Measurements from ENCODE around the gene PHETA1. TPM values are rescaled to one million over a fixed set of nuclear protein-coding genes. Genes with fewer than 3 reads are reported as not detected.

PHETA1 gene
- total and polyA plus RNA-seq, 2 of the 13 experiments (the other 11 are each of a cell fraction or from before 2014, with no cell fraction given) = 11.3 to 20.8 TPM

DNA sequence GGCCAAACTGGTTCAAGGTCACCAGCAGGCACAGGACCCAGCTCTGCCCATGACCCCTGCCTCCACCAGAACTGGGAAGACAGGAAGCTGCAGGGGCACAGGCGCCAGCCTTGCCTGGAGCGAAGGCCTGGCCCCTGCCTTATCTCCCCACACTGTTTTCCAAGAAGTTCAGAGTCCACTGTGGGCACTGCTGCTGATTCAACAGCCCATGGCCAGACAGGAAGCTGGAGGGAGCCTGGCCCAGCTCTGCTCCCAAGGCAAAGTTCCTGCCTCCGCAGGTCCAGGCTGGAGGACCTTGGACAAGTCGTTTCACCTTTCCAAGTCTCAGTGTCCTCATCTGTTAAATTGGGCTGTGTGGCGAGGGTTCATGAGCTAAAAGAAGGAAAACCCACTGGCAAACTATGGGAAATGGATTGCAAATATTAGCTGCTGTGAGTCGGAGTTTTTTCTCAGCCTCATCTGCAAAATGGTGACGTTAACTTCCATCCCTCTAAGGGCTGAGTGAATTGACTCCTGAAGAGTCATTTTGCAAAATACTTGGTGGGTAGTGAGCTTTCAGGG, 1.2 kb downstream of the PHETA1 start (continued):
- TF ChIP-seq, protein P1, sequence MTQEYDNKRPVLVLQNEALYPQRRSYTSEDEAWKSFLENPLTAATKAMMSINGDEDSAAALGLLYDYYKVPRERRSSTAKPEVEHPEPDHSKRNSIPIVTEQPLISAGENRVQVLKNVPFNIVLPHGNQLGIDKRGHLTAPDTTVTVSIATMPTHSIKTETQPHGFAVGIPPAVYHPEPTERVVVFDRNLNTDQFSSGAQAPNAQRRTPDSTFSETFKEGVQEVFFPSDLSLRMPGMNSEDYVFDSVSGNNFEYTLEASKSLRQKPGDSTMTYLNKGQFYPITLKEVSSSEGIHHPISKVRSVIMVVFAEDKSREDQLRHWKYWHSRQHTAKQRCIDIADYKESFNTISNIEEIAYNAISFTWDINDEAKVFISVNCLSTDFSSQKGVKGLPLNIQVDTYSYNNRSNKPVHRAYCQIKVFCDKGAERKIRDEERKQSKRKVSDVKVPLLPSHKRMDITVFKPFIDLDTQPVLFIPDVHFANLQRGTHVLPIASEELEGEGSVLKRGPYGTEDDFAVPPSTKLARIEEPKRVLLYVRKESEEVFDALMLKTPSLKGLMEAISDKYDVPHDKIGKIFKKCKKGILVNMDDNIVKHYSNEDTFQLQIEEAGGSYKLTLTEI (CRISPR knock-in tag; conservative IDR thresholded peaks at IDR 0.05) = no peak
- TF ChIP-seq, protein P2, sequence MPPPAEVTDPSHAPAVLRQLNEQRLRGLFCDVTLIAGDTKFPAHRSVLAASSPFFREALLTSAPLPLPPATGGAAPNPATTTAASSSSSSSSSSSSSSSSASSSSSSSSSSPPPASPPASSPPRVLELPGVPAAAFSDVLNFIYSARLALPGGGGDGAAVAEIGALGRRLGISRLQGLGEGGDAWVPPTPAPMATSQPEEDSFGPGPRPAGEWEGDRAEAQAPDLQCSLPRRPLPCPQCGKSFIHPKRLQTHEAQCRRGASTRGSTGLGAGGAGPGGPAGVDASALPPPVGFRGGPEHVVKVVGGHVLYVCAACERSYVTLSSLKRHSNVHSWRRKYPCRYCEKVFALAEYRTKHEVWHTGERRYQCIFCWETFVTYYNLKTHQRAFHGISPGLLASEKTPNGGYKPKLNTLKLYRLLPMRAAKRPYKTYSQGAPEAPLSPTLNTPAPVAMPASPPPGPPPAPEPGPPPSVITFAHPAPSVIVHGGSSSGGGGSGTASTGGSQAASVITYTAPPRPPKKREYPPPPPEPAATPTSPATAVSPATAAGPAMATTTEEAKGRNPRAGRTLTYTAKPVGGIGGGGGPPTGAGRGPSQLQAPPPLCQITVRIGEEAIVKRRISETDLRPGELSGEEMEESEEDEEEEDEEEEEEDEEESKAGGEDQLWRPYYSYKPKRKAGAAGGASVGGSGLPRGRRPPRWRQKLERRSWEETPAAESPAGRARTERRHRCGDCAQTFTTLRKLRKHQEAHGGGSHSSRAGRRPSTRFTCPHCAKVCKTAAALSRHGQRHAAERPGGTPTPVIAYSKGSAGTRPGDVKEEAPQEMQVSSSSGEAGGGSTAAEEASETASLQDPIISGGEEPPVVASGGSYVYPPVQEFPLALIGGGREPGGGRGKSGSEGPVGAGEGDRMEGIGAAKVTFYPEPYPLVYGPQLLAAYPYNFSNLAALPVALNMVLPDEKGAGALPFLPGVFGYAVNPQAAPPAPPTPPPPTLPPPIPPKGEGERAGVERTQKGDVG (CRISPR knock-in tag; IDR thresholded peaks at IDR 0.05; ENCODE audit: borderline replicate concordance) = no peak
- TF ChIP-seq ARID4A (CRISPR knock-in tag; IDR thresholded peaks at IDR 0.05; ENCODE audit: borderline replicate concordance) = peak; percentile 78; the same call in 1 of the 2 replicates
- TF ChIP-seq REST (IDR thresholded peaks at IDR 0.05; ENCODE audit: borderline replicate concordance in 1 of 2, low read depth in 1 of 2, low read length in 2 of 2) = no peak; a peak in 1 of 4 replicates
- TF ChIP-seq ZFP41 (CRISPR knock-in tag; IDR thresholded peaks at IDR 0.05; ENCODE audit: borderline replicate concordance) = no peak
- no peak for TF ChIP-seq ZNF382 (CRISPR knock-in tag; IDR thresholded peaks at IDR 0.05; ENCODE audit: borderline replicate concordance)
- peak; percentile 83 for TF ChIP-seq ZNF503 (CRISPR knock-in tag; IDR thresholded peaks at IDR 0.05)
- no peak for TF ChIP-seq ZNF282 (IDR thresholded peaks at IDR 0.05; ENCODE audit: partially characterized antibody)
- TF ChIP-seq NFKBIZ (CRISPR knock-in tag; IDR thresholded peaks at IDR 0.05) = peak; percentile 53
- TF ChIP-seq, protein P3, sequence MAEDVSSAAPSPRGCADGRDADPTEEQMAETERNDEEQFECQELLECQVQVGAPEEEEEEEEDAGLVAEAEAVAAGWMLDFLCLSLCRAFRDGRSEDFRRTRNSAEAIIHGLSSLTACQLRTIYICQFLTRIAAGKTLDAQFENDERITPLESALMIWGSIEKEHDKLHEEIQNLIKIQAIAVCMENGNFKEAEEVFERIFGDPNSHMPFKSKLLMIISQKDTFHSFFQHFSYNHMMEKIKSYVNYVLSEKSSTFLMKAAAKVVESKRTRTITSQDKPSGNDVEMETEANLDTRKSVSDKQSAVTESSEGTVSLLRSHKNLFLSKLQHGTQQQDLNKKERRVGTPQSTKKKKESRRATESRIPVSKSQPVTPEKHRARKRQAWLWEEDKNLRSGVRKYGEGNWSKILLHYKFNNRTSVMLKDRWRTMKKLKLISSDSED (CRISPR knock-in tag; IDR thresholded peaks at IDR 0.05) = no peak
